ENCODE data around the gene FKBP11.
"Not testable (repeated sequence)": the region's sequence is repeated elsewhere in the genome, so short reads cannot be mapped to it uniquely, and the experiment has no call there.

FKBP11 gene

GRCh38 chr12:48903982-48904411 lies 21.3 kb downstream of the FKBP11 start:
- DNase-seq: peak; percentile 75 to 76

DNA sequence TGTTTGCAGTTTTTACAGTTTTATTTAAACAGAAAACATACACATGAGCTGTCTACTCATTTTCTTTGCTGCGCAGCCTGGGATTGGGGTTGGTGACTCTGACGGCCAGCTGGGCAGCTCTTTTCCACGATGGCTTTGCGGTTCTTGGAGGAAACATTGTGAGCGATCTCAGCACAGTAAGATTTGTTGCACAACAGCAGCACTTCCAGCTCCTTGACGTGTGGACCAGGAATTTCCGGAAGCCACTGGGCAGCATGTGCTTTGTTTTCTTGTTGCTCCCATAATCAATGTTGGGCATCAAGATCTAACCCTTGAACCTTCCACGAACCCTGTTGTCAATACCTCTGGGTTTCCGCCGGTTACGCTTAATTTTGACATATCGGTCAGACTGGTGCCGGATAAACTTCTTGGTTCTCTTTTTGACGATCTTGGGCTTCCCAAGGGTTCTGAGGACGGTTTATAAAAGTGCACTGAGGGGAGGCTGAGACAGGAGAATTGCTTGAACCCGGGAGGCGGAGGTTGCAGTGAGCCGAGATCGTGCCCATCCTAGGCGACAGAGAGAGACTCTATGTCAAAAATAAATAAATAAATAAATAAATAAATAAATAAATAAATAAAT lies 21.8 kb downstream of the FKBP11 start:
- no peak for DNase-seq

GRCh38 chr12:48901278-48901677 lies 24.0 kb downstream of the FKBP11 start:
- DNase-seq: no peak

DNA sequence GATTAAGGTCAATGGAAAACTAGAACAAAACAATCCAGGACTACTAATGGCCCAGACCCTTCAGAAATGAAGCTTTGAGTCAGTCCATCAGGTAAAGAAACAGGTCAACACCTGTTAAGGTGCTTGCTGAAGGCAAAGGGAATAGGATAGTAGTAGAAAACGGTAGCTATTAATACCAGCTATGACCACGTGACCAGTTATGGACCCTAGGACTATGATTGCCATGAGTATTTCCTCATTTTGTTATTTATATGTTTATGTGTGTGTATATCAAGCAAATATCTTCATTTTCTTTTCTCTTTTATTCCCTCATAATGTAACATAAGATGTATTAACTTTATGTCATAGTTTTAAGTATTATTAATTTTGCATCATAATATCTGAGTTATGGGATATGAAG lies 25.6 kb downstream of the FKBP11 start:
- DNase-seq: no peak

- no peak for DNase-seq
These were observed 31.0 kb downstream of the FKBP11 start for GRCh38 chr12:48894271-48894670.

DNA sequence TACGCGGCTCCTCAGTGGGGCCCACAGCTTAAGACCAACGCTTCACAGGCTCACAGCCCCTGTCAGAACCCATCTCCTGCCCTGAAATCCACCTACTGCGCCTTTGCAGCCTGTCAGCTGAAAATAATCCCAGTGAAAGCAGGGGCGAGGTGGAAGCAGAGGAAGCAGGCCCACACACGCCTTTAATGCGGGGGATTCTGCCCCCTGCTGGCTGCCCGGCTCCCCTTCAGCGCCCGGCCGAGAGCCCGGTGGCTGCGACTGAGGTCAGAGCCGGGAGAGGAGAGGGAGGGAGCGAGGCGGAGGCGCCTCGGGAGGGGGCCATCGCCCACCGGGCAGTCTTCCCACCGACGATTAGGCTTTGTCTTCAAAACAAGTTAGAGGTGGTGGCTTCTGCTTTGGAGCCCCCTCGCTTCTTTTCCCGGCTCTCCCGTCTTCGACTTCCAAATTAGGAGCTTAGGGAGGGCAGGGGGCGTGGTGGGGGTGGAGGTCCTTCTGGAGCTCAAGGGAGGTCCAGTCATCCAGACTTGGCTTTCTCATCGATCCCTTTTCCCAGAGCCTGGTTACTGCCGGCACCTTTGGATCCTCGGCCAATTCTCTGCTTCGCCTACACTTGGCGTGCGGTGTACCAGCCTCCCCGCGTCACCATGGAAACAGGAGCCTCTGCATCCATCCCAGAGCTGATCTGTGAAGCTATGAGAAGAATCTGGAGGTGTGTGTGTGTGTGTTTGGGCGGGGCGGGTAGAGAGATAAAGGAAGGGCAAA lies 34.5 kb downstream of the FKBP11 start:
- peak; percentile 56 to 71 for DNase-seq

DNA sequence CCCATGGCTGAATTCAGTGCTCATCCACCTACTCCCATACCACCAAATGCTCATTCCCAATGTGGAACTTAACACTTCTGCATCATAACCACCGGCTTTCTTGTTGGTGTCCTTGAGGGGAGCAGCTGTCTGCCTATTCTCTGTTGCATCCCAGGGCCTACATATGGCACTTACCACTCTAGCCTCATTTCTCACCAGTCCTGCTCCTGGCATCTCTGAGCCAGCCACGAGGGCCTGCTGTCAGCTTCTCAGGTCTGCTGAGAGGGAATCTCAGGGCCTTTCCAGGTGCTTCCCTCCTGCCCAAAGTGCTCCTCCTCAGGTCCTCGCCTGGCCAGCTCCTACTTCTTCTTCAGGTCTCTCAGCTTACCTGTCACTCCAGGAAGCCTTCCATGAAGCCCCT lies 35.6 kb downstream of the FKBP11 start:
- no peak for DNase-seq

DNA sequence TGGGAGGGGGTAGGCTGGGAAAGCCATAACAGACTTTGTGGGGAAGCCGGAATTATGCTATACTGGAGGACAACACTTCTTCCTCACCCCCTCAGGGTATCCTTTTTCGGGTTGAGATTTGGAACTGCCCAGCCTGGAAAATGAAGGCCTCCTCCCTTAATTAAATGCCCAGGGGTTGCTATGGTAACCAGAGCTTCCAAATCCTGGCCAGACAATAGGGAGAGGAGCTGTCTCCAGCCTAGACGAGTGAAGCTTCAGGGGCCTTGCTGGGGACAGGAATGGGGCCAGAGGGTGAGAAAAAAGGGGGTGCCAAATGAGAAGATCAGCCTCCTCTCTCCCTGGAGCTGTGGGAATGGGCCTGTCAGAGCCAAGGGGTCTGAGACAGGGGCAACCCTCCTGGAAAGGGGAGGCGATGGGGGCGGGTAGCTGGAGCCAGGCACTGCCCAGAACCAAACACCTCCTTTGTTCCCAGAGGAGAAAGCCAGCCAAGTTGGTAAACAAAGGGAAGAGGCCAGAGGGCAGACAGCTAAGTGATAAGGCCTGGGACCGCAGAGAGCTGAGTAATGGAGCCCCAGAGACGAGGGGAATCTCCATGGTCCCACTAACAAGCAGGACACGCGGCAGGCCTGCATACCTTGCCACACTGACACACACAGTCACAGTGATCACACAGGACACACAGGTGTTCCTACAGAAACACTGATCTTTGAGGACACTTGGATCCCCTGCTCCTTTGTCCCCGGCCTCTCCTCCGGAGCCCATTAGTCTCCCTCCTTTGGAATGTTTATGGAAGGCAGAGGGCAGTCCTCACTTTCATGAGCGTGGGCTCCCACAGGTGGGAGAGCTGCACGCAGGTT lies 41.8 kb downstream of the FKBP11 start:
- DNase-seq: no peak

- DNase-seq: no peak
These were observed 42.4 kb downstream of the FKBP11 start for GRCh38 chr12:48882972-48883304.

DNA sequence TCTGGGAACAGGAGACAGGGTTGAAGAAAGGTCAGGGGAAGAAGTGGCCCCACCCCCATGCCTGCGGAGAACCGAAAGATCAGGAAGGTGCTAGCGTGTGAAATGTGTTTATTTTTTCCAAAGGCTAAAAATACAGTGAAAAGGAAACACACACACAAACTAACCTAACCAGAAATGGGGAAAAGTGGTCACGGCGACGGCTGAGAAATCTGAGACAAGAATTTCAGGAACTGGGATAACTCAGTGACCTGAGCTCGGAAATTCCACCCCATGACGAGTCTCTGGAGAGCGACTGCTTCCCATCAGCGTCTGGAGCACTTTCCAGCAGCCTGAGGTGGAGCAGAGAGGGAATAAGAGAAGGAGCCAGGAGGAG lies 43.0 kb downstream of the FKBP11 start:
- no peak for DNase-seq

GRCh38 chr12:48881686-48882314 lies 43.5 kb downstream of the FKBP11 start:
- DNase-seq: no peak

DNA sequence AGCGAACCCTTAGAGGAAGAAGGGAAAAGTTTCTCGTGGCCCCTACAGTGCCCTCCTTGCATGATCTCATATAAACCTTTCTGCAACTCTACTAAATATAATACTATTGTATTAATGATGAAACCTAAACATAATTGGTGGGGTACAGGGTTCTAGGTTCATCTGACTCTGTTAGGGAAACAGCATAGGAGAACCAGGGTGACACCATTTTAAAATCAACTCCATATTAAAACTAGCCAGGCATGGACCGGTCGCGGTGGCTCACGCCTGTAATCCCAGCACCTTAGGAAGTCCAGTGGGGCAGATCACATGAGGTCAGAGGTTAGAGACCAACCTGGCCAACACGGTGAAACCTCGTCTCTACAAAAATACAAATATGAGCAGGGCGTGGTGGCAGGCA lies 44.6 kb downstream of the FKBP11 start:
- no peak for DNase-seq

GRCh38 chr12:48878548-48878947 lies 46.7 kb downstream of the FKBP11 start:
- no peak for DNase-seq

- no peak for DNase-seq
These were observed 49.3 kb downstream of the FKBP11 start for GRCh38 chr12:48875944-48876515.

DNA sequence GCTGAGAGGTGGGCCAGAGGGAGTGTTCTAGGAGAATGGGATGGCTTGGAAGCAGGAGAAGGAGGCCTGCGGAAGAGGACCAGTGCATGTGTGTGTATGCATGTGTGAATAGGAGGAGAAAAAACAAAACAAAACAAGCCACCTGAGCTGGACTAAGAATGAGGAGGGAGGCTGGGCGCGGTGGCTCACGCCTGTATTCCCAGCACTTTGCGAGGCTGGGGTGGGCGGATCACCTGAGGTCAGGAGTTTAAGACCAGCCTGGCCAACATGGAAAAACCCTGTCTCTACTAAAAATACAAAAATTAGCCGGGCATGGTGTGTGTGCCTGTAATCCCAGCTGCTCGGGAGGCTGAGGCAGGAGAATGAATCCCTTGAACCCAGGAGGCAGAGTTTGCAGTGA lies 51.8 kb downstream of the FKBP11 start:
- not testable (repeated sequence) for DNase-seq

DNA sequence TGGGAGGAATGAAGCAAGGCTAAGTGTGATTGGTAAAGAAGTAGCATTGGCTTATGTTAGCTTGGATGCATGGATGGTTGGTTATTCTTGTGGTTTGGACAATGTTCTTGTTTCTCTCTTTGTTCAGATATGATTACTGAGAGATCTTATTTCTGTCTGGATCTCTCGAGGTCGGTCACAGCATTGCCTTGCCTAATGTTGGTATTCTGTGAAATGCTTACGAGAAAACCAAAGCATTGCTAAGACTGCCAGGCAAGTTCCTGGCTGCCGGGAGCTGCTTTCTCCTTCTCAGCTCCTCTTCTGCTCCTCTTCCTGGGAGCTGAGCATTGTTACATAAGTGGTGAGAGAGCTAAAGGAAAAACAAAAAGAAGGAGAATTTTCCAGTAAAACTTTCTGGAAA lies 52.2 kb downstream of the FKBP11 start:
- DNase-seq: no peak
